WERI-Rb-1 (cell line): ENCODE data around the gene NRP2.

Experiments used
- DNase-seq: peaks from one replicate; pipeline ENCODE4 v3.0.0-alpha.2; 2020
- H3K27ac ChIP-seq: fragments of 250-450 bp; sonication (Bioruptor Pico); 2 replicates; pipeline ENCODE4 v1.5.1; 2020; ENCODE audit warnings: mild to moderate bottlenecking, moderate library complexity
- H3K27me3 ChIP-seq: fragments of 250-450 bp; sonication (Bioruptor Pico); 2 replicates; pipeline ENCODE4 v1.5.1; 2021; ENCODE audit warnings: mild to moderate bottlenecking, low read depth, moderate library complexity; ENCODE audit not compliant: insufficient read depth, severe bottlenecking
- H3K36me3 ChIP-seq: fragments of 250-450 bp; sonication (Bioruptor Pico); 2 replicates; pipeline ENCODE4 v1.5.1; 2020; ENCODE audit warnings: mild to moderate bottlenecking, moderate library complexity
- H3K4me3 ChIP-seq: 2 replicates; pipeline ENCODE4 v1.5.1; 2011; ENCODE audit warnings: low read depth, mild to moderate bottlenecking, control low read depth, low read length
- H3K9me3 ChIP-seq: fragments of 250-450 bp; sonication (Bioruptor Pico); 2 replicates; pipeline ENCODE4 v1.5.1; 2021; ENCODE audit warnings: mild to moderate bottlenecking, moderate library complexity; ENCODE audit not compliant: severe bottlenecking
- TF ChIP-seq, protein P1 (sequence below): IDR thresholded peaks from 2 replicates; pipeline ENCODE4 v1.5.1; 2011; ENCODE audit warnings: low read depth, mild to moderate bottlenecking, control low read depth, inconsistent platforms, low read length

Gene NRP2

DNA sequence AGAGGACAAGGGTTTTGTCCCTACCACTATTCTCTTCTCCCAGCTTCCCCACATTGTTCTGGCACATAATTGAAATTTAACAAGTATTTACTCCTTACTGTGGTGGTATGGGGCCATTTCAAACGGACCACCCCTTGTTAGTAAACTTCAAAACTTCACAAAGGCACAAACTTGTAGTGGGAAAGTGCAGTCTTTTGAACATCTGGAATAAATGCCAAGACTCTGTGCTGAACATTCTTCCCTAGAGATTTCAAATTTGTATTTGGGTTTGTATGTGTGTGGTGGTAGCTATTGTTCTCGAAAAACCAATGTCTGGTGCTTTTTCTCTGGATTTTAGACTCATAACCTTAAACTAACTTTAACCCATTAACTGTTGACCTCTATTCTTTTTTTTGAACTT is 151.6 kb downstream of the NRP2 start:
- Histone ChIP-seq H3K27ac (no peak overlapping the region), H3K9me3 (no peaks in the 10 kb centered on the region), H3K4me3 (no peak overlapping the region), H3K36me3 (no peaks in the 10 kb centered on the region), H3K27me3 (no peaks in the 10 kb centered on the region)
- TF ChIP-seq, protein P1, sequence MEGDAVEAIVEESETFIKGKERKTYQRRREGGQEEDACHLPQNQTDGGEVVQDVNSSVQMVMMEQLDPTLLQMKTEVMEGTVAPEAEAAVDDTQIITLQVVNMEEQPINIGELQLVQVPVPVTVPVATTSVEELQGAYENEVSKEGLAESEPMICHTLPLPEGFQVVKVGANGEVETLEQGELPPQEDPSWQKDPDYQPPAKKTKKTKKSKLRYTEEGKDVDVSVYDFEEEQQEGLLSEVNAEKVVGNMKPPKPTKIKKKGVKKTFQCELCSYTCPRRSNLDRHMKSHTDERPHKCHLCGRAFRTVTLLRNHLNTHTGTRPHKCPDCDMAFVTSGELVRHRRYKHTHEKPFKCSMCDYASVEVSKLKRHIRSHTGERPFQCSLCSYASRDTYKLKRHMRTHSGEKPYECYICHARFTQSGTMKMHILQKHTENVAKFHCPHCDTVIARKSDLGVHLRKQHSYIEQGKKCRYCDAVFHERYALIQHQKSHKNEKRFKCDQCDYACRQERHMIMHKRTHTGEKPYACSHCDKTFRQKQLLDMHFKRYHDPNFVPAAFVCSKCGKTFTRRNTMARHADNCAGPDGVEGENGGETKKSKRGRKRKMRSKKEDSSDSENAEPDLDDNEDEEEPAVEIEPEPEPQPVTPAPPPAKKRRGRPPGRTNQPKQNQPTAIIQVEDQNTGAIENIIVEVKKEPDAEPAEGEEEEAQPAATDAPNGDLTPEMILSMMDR, result no peak
- no peak for DNase-seq

DNA sequence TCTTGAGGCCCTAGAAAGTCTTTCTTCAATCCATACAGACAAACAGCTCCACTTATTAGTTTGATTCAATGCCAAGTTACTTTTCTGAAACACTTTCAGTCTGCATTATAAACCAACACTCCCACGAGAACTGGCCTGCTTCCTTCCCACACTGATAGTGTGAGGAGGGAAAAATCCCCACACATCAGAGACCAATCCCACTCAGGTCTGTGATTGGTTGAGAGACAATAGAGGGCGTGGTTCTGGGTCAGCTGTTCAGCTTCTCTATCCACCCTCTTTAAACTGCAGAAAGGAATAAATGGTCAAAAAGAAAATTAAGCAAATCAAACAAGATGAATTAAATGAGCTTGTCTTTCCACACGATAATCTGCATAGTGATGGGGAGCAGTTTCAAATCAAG is 152.5 kb downstream of the NRP2 start:
- no peaks in the 10 kb centered on the region for H3K36me3 ChIP-seq
- H3K27me3 ChIP-seq, result no peaks in the 10 kb centered on the region
- H3K9me3 ChIP-seq, result no peaks in the 10 kb centered on the region
- TF ChIP-seq, protein P1, result no peak
- no peak overlapping the region for H3K27ac ChIP-seq
- no peak for DNase-seq
- no peak overlapping the region for H3K4me3 ChIP-seq

DNA sequence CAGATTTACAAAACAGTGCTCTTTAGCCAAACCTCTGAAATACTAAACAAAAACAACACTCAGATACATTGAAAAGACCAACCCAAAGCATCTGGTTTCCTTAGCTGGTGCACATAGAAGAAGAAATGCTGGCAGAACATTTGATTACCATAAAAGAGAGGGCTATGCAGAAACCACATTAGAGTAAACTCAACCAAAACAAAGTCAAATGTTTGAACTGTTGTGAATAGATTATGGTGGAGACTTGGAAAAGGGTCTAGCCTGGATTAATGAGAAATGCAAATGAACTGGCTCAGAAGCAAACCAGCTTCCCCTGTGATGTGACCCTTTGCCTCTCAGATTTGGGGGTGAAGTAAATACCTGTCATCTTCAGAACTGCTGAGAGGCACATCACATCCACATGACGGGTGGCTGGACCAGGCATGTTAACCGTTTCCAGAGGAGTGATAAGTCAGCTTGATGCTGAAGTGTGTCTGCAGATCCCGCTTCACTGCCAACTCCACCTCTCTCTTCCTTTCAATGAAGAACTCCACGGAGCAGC is 153.0 kb downstream of the NRP2 start:
- TF ChIP-seq, protein P1, result no peak
- no peak for DNase-seq

DNA sequence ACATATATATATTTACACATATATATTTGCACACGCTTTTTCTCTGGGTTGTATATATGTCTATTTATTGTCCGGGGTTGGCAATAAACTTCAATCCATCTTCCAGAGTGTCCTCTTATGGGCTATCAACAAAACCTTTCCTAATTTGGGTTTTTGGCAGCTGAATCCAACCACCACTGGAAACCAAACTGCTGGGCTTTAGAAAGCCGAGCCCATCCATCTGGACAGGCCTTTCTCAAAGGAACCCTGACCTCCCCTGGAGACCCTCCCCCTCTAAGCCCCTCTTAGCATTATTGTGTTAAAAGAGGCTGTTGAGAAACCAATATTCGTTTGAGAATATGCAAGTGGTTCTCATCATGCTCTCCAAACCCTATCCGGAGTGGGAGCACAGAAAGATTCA is 153.6 kb downstream of the NRP2 start:
- TF ChIP-seq, protein P1, result no peak
- H3K36me3 ChIP-seq, result no peaks in the 10 kb centered on the region
- no peaks in the 10 kb centered on the region for H3K27me3 ChIP-seq
- H3K27ac ChIP-seq, result no peak overlapping the region
- H3K9me3 ChIP-seq, result no peaks in the 10 kb centered on the region
- no peak for DNase-seq
- H3K4me3 ChIP-seq, result no peak overlapping the region

More for the DNA sequence above, 153.0 kb downstream of the NRP2 start:
- no peak overlapping the region for H3K27ac ChIP-seq
- no peaks in the 10 kb centered on the region for H3K9me3 ChIP-seq
- H3K4me3 ChIP-seq, result no peak overlapping the region
- no peaks in the 10 kb centered on the region for H3K36me3 ChIP-seq
- no peaks in the 10 kb centered on the region for H3K27me3 ChIP-seq

DNA sequence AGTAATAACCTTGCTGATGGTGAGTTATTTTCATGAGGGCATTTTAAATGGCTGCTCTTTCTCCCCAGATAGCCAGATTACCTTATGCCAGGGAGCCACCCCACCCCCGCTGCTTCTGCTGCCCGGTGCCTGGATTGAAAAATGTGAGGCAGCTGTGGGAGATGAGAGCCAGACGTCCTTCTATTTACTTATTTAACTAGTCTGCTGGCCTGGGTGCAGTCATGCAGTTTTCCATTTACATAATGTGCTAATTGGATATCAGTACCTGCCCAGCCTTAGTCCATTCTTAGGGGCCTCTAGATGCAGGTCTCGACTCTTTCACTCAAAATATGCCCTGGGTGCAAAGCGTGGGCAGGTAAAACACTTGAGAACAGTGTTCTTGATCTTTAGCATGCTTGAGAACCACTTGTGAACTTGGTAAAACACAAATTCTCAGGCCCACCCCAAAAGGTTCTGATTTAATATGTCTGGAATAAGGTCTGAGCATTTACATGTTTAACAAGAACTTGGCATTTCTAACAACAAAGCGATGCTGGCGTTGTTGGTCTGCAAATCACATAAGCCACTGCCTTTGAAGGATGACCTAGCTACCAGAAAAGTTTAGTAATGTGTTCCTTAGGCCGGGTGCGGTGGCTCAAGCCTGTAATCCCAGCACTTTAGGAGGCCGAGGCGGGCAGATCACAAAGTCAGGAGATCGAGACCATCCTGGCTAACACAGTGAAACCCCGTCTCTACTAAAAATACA is 154.3 kb downstream of the NRP2 start:
- TF ChIP-seq, protein P1, result no peak
- H3K27ac ChIP-seq, result no peak overlapping the region
- H3K4me3 ChIP-seq, result no peak overlapping the region
- H3K9me3 ChIP-seq, result no peaks in the 10 kb centered on the region
- H3K36me3 ChIP-seq, result no peaks in the 10 kb centered on the region
- no peak for DNase-seq
- no peaks in the 10 kb centered on the region for H3K27me3 ChIP-seq
